ENCODE data around the gene CDH15.

GRCh38 chr16:89184933-89185794 is 13.6 kb downstream of the CDH15 start:
- TF ChIP-seq CTCF (IDR thresholded peaks at IDR 0.05) (no peak), EZH2 (IDR thresholded peaks at IDR 0.05; ENCODE audit: borderline replicate concordance, insufficient read depth, low read depth, low read length, poor library complexity, severe bottlenecking) (no peak)
